Panc1 (cell line): ENCODE measurements around the gene TENT5C.
"Not testable (repeated sequence)": the region's sequence is repeated elsewhere in the genome, so short reads cannot be mapped to it uniquely, and the experiment has no call there.

ENCODE experiments used
- CTCF ChIP-seq: fragments of 450-650 bp; IDR thresholded peaks from 2 replicates; pipeline ENCODE4 v1.5.1; 2017; ENCODE audit warnings: mild to moderate bottlenecking
- POLR2AphosphoS5 ChIP-seq: IDR thresholded peaks from 2 replicates; pipeline ENCODE4 v1.6.1; 2012; ENCODE audit warnings: mild to moderate bottlenecking, low read depth, low read length, moderate library complexity
- REST ChIP-seq, 2 experiments: IDR thresholded peaks; 2 replicates each; pipeline ENCODE4 v1.6.1; 2011 to 2012; ENCODE audit warnings: low read depth in 2 of 2, control low read depth in 1 of 2, low read length in 1 of 2, mild to moderate bottlenecking in 1 of 2, moderate library complexity in 1 of 2; ENCODE audit not compliant: insufficient read depth in 1 of 2
- SIN3A ChIP-seq: IDR thresholded peaks from 2 replicates; pipeline ENCODE4 v1.6.1; 2012; ENCODE audit warnings: low read depth, mild to moderate bottlenecking, low read length, moderate library complexity, borderline replicate concordance; ENCODE audit not compliant: insufficient read depth
- TCF7L2 ChIP-seq: IDR thresholded peaks from 2 replicates; pipeline ENCODE4 v1.6.1; 2011; ENCODE audit warnings: mild to moderate bottlenecking, low read depth, low read length, inconsistent platforms

GRCh38 chr1:117558451-117558850 is 47.4 kb upstream of the TENT5C start:
- TF ChIP-seq CTCF; SIN3A; POLR2AphosphoS5; REST (IDR thresholded peaks at IDR 0.05; ENCODE audit: insufficient read depth in 1 of 2, low read depth in 2 of 2, low read length in 1 of 2); TCF7L2: not testable (repeated sequence)
